PC-3 (cell line): Measurements from ENCODE around the gene IMPDH1. TPM values are rescaled to one million over a fixed set of nuclear protein-coding genes. Genes with fewer than 3 reads are reported as not detected.
A peak's percentile ranks its signal among the peaks of the same experiment; 100 is the strongest.

ENCODE experiments used
- ATAC-seq: fragments of 200-7000 bp; cut with Tn5 transposase; 2 replicates; pipeline ENCODE4 v1.9.1; 2020; ENCODE audit warnings: mild to moderate bottlenecking, moderate library complexity
- BruUV-seq: library from RNA; stranded (reverse); fragments of 400-500 nt; replicated peaks from 2 replicates; lab custom pipeline; 2021; lab: Mats Ljungman, UMichigan
- CTCF ChIA-PET: fragments of 300-600 bp; sonication (Branson Sonifier 250); formaldehyde crosslinking; loops from one replicate; lab custom pipeline; 2022; ENCODE audit warnings: antibody characterized with exemption; lab: Charles Lee
- POLR2A ChIA-PET: fragments of 300-600 bp; sonication (Branson Sonifier 250); formaldehyde crosslinking; loops from one replicate; lab custom pipeline; 2022; ENCODE audit warnings: antibody characterized with exemption; ENCODE audit not compliant: unreplicated experiment; lab: Charles Lee
- DNase-seq: peaks from one replicate; pipeline ENCODE4 v3.0.0-alpha.2; 2015
- H2AFZ ChIP-seq: fragments of 300-600 bp; sonication (generic); 2 replicates; pipeline ENCODE4 v1.6.0; 2016; ENCODE audit warnings: antibody characterized with exemption, low read length
- H3F3A ChIP-seq: fragments of 300-600 bp; sonication (generic); one replicate; pipeline ENCODE4 v1.6.0; 2017; ENCODE audit warnings: antibody characterized with exemption, low read length, control low read depth, mild to moderate bottlenecking; ENCODE audit not compliant: unreplicated experiment
- H3K27ac ChIP-seq: fragments of 300-600 bp; sonication (generic); 2 replicates; pipeline ENCODE4 v1.5.1; 2016; ENCODE audit warnings: mild to moderate bottlenecking, low read length
- H3K27me3 ChIP-seq: fragments of 300-600 bp; sonication (generic); 2 replicates; pipeline ENCODE4 v1.6.1; 2016; ENCODE audit warnings: low read length, mixed read lengths
- H3K36me3 ChIP-seq: fragments of 300-600 bp; sonication (generic); 2 replicates; pipeline ENCODE4 v1.6.1; 2016; ENCODE audit warnings: low read depth, mixed run types, low read length, mixed read lengths
- H3K4me1 ChIP-seq: fragments of 300-600 bp; sonication (generic); 2 replicates; pipeline ENCODE4 v1.5.1; 2016; ENCODE audit warnings: low read length; ENCODE audit not compliant: insufficient read depth
- H3K4me2 ChIP-seq: fragments of 300-600 bp; sonication (generic); 2 replicates; pipeline ENCODE4 v1.6.0; 2016; ENCODE audit warnings: low read length
- H3K4me3 ChIP-seq: fragments of 300-600 bp; sonication (generic); 2 replicates; pipeline ENCODE4 v1.5.1; 2016; ENCODE audit warnings: mild to moderate bottlenecking, low read length, mixed read lengths
- H3K79me2 ChIP-seq: fragments of 300-600 bp; sonication (generic); 2 replicates; pipeline ENCODE4 v1.6.1; 2017; ENCODE audit warnings: low read length, mixed read lengths
- H3K9ac ChIP-seq: fragments of 300-600 bp; sonication (generic); 2 replicates; pipeline ENCODE4 v1.6.0; 2016; ENCODE audit warnings: mild to moderate bottlenecking, low read length
- H3K9me2 ChIP-seq: fragments of 300-600 bp; sonication (generic); replicated peaks from 2 replicates; pipeline ENCODE4 v1.6.1; 2016; ENCODE audit warnings: mixed run types, low read length, mixed read lengths
- H3K9me3 ChIP-seq: fragments of 300-600 bp; sonication (generic); 2 replicates; pipeline ENCODE4 v1.6.1; 2016; ENCODE audit warnings: low read length, mixed read lengths
- H4K20me1 ChIP-seq: fragments of 300-600 bp; sonication (generic); 2 replicates; pipeline ENCODE4 v1.6.1; 2016; ENCODE audit warnings: low read length, mixed read lengths
- EZH2 ChIP-seq: fragments of 300-600 bp; sonication (generic); IDR thresholded peaks from one replicate; pipeline ENCODE4 v1.6.1; 2017; ENCODE audit warnings: antibody characterized with exemption, mild to moderate bottlenecking, low read length; ENCODE audit not compliant: unreplicated experiment
- EZH2phosphoT487 ChIP-seq: fragments of 300-600 bp; sonication (generic); IDR thresholded peaks from 2 replicates; pipeline ENCODE4 v1.6.1; 2018; ENCODE audit warnings: mild to moderate bottlenecking, antibody characterized with exemption, low read length, borderline replicate concordance
- intact Hi-C: fragments of 100-400 bp; cut with micrococcal nuclease; formaldehyde crosslinking; loops from 2 replicates; pipeline ENCODE4 v1.9.0; 2023
- total RNA-seq: library from RNA; depleted of rRNA; stranded (reverse); fragments of >200 nt; gene quantifications from 2 replicates; pipeline ENCODE4 v1.2.3, GENCODE V29; 2014
- TF ChIP-seq, protein P1 (sequence below): fragments of 300-600 bp; sonication (generic); conservative IDR thresholded peaks from 2 replicates; pipeline ENCODE4 v1.5.1; 2017; ENCODE audit warnings: antibody characterized with exemption, low read depth, mild to moderate bottlenecking, low read length

Gene IMPDH1
- total RNA-seq, 1 experiment from 2014 or later: 128 TPM

DNA sequence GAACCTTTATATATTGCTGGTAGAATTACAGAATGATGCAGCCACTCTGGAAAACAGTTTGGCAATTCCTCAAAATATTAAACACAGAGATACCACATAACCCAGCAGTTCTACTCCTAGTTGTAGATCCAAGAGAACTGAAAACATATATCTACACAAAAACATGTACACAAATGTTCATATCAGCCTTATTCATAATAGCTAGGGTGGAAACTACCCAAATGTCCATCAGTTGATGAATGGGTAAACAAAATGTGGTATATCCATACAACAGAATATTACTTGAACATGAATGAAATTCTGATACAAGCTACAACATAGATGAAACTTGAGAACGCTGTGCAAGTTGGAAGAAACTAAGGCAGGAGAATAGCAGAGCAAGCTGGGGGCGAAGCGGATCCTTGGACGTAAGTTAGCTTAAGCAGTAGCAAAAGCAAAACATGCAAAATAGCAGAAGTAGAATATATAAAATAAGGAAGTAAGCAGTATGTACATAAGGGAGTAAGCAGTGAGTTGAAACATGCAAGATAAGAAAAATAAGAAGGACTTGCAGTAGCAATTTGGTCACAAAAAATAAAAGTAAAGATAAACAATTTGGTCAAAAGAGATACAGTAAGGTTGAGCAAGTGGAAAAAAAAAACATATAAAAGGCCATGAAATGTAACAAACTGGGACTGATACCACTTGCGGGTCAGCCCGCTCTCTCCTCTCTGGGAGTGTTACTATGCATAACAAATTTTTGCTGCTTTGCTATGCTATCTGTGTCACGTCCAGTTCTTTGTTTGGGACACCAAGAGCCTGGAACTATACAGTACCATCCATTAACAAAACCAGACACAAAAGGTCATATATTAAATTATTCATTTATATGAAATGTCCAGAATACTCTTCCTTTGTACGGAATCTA, 27.9 kb upstream of the IMPDH1 start:
- H3K9ac ChIP-seq: no peak overlapping the region
- BruUV-seq: no TSS peak
- intact Hi-C loops: no loop called here
- no peaks in the 10 kb centered on the region for H4K20me1 ChIP-seq
- H3K9me2 ChIP-seq: no peaks in the 10 kb centered on the region
- no peaks in the 10 kb centered on the region for H3F3A ChIP-seq
- TF ChIP-seq EZH2: no peak
- TF ChIP-seq EZH2phosphoT487: no peak
- TF ChIP-seq, protein P1, sequence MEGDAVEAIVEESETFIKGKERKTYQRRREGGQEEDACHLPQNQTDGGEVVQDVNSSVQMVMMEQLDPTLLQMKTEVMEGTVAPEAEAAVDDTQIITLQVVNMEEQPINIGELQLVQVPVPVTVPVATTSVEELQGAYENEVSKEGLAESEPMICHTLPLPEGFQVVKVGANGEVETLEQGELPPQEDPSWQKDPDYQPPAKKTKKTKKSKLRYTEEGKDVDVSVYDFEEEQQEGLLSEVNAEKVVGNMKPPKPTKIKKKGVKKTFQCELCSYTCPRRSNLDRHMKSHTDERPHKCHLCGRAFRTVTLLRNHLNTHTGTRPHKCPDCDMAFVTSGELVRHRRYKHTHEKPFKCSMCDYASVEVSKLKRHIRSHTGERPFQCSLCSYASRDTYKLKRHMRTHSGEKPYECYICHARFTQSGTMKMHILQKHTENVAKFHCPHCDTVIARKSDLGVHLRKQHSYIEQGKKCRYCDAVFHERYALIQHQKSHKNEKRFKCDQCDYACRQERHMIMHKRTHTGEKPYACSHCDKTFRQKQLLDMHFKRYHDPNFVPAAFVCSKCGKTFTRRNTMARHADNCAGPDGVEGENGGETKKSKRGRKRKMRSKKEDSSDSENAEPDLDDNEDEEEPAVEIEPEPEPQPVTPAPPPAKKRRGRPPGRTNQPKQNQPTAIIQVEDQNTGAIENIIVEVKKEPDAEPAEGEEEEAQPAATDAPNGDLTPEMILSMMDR: no peak
- DNase-seq (no peak), ATAC-seq (no peak)
- no peak overlapping the region for H2AFZ ChIP-seq
- H3K4me3 ChIP-seq: no peak overlapping the region
- no peak overlapping the region for H3K27ac ChIP-seq
- H3K4me2 ChIP-seq: no peak overlapping the region
- no peaks in the 10 kb centered on the region for H3K27me3 ChIP-seq
- H3K36me3 ChIP-seq: no peaks in the 10 kb centered on the region
- peaks cover 3% of the 10 kb centered on the region; the same call in 1 of the 2 replicates for H3K4me1 ChIP-seq
- no peaks in the 10 kb centered on the region for H3K79me2 ChIP-seq
- ChIA-PET CTCF (no interaction called here), POLR2A (no interaction called here)
- H3K9me3 ChIP-seq: no peaks in the 10 kb centered on the region

DNA sequence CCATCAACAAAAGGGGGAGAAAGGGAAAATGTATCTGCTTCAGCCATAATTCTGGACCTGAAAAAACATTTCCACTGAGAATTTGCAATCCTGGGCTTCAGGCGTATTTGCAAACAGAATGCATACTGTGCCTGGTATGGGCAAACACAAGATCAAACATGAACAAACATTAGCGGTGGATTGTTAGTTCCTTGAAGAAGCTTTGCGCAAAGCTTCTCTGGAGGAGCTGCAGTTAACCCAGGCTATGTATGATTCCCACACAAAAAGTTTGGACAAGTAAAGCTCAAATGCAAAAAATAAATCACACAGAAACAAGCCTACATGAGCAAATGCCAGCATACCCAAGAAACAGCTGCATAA, 25.5 kb upstream of the IMPDH1 start:
- DNase-seq (no peak), ATAC-seq (peak; percentile 20; the same call in 1 of the 2 replicates)
- TF ChIP-seq EZH2phosphoT487: no peak
- TF ChIP-seq EZH2: no peak
- TF ChIP-seq, protein P1: no peak
- Histone ChIP-seq H3F3A (no peaks in the 10 kb centered on the region), H3K4me2 (no peak overlapping the region), H3K27me3 (no peaks in the 10 kb centered on the region), H3K4me3 (no peak overlapping the region), H3K9me3 (no peaks in the 10 kb centered on the region), H4K20me1 (no peaks in the 10 kb centered on the region), H2AFZ (no peak overlapping the region), H3K36me3 (no peaks in the 10 kb centered on the region), H3K4me1 (peaks cover 15% of the 10 kb centered on the region; the same call in 1 of the 2 replicates), H3K9ac (no peak overlapping the region), H3K9me2 (no peaks in the 10 kb centered on the region), H3K79me2 (no peaks in the 10 kb centered on the region), H3K27ac (no peak overlapping the region)
- POLR2A ChIA-PET: no interaction called here
- intact Hi-C loops: no loop called here
- CTCF ChIA-PET: interaction anchor here (0.9 to 1.3 kb wide), 2 partner anchors 24 to 26 kb away, joined by 4 to 8 read pairs; no protein-coding TSS in a partner anchor
- no TSS peak for BruUV-seq
